B cell (primary cell): Measurements from ENCODE around the gene IL17RA.
"Not testable (repeated sequence)": the region's sequence is repeated elsewhere in the genome, so short reads cannot be mapped to it uniquely, and the experiment has no call there.

ENCODE experiments used
- EZH2 ChIP-seq: IDR thresholded peaks from 2 replicates; pipeline ENCODE4 v1.6.1; 2012; ENCODE audit warnings: borderline replicate concordance, low read depth, mild to moderate bottlenecking, moderate library complexity, low read length; ENCODE audit not compliant: insufficient read depth, poor library complexity, severe bottlenecking
- TF ChIP-seq, protein P1 (sequence below): fragments of 200-600 bp; IDR thresholded peaks from one replicate; pipeline ENCODE4 v1.8.0; 2022; ENCODE audit warnings: antibody characterized with exemption, mild to moderate bottlenecking

DNA sequence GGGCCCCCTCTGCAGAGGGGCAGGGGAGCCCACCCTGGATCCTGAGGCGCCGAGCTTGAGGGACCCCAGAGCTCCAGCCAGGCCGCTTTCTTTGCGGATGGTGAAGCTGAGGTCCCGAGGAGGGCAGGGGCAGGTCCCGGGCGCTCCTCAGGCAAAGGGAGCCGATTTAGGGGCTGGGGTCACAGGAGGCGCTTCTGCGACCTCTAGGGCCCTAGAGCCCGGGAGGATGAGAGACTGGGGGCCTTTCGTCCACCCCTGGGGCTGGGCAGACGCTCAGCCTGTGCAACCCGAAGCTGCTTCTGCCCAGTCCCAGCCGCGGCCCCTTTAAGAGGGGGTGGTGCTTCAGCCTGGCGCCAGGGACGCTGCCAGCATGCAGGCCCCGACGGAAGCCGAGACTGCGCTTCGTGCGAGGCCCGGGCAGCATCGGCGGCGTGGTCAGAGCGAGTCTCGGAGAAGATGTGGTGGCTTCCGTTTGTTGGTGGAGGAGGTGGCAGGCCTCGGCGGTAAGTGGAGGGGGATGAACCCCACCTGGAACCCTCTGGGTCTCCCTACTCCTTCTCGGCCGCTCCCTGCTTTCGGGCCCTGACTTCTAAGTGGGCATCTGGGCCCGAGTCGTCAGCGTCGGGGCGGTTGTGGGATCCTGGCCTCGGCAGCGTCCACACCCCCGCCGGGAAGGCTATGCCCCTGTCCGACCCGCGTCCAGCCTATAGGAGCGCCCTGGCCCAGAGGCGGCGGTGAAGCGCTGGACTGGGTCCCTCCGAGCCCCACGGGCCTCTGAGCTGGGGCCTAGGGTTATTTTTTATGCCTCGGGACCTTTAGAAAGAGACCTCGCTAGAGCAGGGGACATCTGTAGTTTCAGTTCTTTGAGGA lies 47.7 kb upstream of the IL17RA start:
- TF ChIP-seq, protein P1, sequence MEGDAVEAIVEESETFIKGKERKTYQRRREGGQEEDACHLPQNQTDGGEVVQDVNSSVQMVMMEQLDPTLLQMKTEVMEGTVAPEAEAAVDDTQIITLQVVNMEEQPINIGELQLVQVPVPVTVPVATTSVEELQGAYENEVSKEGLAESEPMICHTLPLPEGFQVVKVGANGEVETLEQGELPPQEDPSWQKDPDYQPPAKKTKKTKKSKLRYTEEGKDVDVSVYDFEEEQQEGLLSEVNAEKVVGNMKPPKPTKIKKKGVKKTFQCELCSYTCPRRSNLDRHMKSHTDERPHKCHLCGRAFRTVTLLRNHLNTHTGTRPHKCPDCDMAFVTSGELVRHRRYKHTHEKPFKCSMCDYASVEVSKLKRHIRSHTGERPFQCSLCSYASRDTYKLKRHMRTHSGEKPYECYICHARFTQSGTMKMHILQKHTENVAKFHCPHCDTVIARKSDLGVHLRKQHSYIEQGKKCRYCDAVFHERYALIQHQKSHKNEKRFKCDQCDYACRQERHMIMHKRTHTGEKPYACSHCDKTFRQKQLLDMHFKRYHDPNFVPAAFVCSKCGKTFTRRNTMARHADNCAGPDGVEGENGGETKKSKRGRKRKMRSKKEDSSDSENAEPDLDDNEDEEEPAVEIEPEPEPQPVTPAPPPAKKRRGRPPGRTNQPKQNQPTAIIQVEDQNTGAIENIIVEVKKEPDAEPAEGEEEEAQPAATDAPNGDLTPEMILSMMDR: not testable (repeated sequence)
- TF ChIP-seq EZH2: not testable (repeated sequence)
